Urinary bladder (tissue), 4 donors: ENCODE measurements around the gene ANKRD33. TPM values are rescaled to one million over a fixed set of nuclear protein-coding genes. Genes with fewer than 3 reads are reported as not detected.
A peak's percentile ranks its signal among the peaks of the same experiment; 100 is the strongest.

Experiments used
- DNase-seq: peaks from one replicate; pipeline ENCODE4 v3.0.0-alpha.2; 2015; ENCODE audit errors: extremely low spot score
- H3K27ac ChIP-seq: one replicate; pipeline ENCODE4 v1.5.1; 2013; ENCODE audit warnings: low read depth, mild to moderate bottlenecking, moderate library complexity
- H3K36me3 ChIP-seq: one replicate; pipeline ENCODE4 v1.6.1; 2013; ENCODE audit warnings: mild to moderate bottlenecking, moderate library complexity; ENCODE audit not compliant: insufficient read depth
- H3K4me1 ChIP-seq: one replicate; pipeline ENCODE4 v1.6.1; 2013; ENCODE audit warnings: mild to moderate bottlenecking, moderate library complexity; ENCODE audit not compliant: insufficient read depth
- H3K4me3 ChIP-seq: one replicate; pipeline ENCODE4 v1.5.1; 2013; ENCODE audit warnings: low read depth, low read length
- WGBS: extraction: QIAGEN DNeasy Blood & Tissue Kit; methylation state at CpG from one replicate; pipeline ENCODE4 v1.1.7; 2013; 5-methylcytosine and 5-hydroxymethylcytosine counted together
- polyA plus RNA-seq: library from polyadenylated mRNA; stranded (reverse); fragments of 200-250 nt; gene quantifications from one replicate; pipeline ENCODE4 v1.2.3, GENCODE V29; 2013
- total RNA-seq: library from RNA; depleted of rRNA; stranded (reverse); fragments of >200 nt; gene quantifications from one replicate; pipeline ENCODE4 v1.2.3, GENCODE V29; 2014
- donor health status: healthy with polysubstance abuse.
- donor health status: healthy.

The ANKRD33 gene
- total and polyA plus RNA-seq, 2 donors: not detected

GRCh38 chr12:51848841-51849735, 38.8 kb upstream of the ANKRD33 start:
- no peak for DNase-seq
- Histone ChIP-seq H3K4me3 (peak overlapping the region; percentile 10), H3K36me3 (no peaks in the 10 kb centered on the region), H3K27ac (no peak overlapping the region), H3K4me1 (peaks cover 2% of the 10 kb centered on the region)
- WGBS: 35% methylated on average over 57 of the region's 57 CpGs

- peaks cover 2% of the 10 kb centered on the region for H3K4me1 ChIP-seq
- 88% methylated on average over 8 of the region's 8 CpGs for WGBS
These were observed 37.6 kb upstream of the ANKRD33 start for GRCh38 chr12:51850081-51850964.

DNA sequence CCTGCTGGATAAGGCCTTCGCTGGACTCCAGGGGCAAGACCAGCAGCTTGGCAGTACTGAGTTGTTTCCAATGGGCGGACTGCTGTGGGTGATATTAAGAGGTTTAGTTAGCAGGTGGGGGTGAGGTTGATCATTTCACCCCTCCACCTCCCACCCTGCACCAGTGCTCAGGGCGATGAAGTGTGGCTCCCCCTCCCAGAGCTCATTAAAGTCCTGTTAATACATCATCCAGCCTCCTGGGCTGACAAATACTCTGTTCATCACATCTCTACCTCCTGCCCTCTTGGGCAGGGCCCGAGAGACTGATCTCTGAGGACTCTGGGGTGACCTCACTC, 37.0 kb upstream of the ANKRD33 start:
- peaks cover 2% of the 10 kb centered on the region for H3K4me1 ChIP-seq
- no peaks in the 10 kb centered on the region for H3K36me3 ChIP-seq
- no peak overlapping the region for H3K27ac ChIP-seq
- H3K4me3 ChIP-seq: no peak overlapping the region
- DNase-seq: no peak
- 84% methylated on average over 4 of the region's 4 CpGs for WGBS

More at GRCh38 chr12:51850081-51850964, 37.6 kb upstream of the ANKRD33 start:
- H3K27ac ChIP-seq: no peak overlapping the region
- H3K4me3 ChIP-seq: no peak overlapping the region
- no peaks in the 10 kb centered on the region for H3K36me3 ChIP-seq
- DNase-seq: no peak

DNA sequence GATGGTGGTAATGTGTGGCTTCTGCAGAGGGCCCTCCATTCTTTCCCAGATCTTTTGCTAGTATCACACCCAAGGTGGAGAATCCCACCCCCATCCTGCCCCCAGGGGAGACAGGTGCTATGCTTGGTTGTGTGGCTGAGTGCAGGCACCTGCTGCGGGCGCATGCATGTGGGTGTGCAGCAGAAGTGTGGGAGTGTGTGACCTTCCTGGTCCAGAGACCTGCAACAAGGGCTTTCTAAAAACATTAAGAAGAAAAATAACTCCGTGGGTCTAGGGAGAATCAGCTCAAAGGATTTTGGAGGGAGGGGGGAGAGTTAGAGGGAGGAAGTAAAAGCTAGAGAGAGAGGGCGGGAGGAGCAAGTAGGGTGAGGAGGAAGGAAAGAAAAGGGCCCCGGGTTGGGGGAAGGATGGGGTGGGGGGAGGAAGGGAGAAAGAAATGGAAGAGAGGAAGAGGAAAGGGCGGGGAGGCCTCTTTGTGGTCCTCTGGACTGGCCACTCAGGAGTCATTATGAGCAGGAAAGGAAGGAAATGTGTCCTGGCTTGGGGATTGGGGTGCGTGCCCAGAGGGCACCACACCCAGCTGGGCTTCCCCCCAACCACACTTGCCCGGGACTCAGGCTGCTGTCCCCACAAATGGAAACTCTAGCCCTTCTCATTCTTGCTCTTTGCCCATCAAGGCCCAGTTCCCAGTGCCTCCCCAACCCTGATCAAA, 36.3 kb upstream of the ANKRD33 start:
- WGBS: 61% methylated on average over 8 of the region's 8 CpGs
- H3K36me3 ChIP-seq: no peaks in the 10 kb centered on the region
- no peak overlapping the region for H3K27ac ChIP-seq
- H3K4me1 ChIP-seq: peaks cover 2% of the 10 kb centered on the region
- H3K4me3 ChIP-seq: no peak overlapping the region
- no peak for DNase-seq

DNA sequence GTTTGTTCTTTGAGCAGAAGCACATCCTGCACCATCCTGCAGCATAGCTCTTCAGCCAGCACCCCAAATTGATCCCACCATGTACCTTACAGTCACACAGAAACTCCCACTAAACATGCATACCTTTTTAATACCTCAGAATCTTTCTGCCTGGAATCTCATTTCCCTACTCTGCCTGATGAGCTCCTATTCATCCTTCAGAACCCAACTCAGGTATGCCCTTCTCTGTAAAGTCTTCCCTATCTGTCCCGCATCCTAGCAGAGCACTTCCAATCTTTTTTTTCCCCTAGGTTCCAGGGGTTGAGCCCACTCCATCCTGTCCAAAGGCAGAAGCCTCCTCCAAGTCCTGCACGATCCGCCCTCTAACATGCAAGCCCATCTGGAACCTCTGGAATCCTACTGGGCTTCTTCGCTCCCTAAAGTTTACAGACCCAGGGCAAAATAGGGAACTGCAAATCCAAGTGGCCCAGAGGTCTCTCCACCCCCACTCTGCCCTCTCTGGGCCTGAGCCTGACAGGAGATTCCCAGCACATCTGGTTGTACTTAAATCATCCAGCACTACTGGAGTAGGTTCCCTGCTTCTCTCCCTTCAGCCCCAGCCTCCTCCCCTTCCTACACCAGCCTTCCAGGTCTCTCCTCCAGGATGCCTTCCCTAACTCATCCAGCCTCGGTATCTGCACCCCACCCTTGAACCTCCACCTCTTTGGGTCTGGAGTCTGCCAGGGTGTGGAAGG, 35.3 kb upstream of the ANKRD33 start:
- no peak overlapping the region for H3K27ac ChIP-seq
- H3K36me3 ChIP-seq: no peaks in the 10 kb centered on the region
- 82% methylated on average over 5 of the region's 5 CpGs for WGBS
- H3K4me1 ChIP-seq: peaks cover 2% of the 10 kb centered on the region
- DNase-seq: no peak
- no peak overlapping the region for H3K4me3 ChIP-seq

GRCh38 chr12:51855586-51856428, 32.1 kb upstream of the ANKRD33 start:
- H3K27ac ChIP-seq: no peak overlapping the region
- H3K4me3 ChIP-seq: no peak overlapping the region
- 22% methylated on average over 21 of the region's 21 CpGs for WGBS
- H3K4me1 ChIP-seq: no peaks in the 10 kb centered on the region
- no peak for DNase-seq
- no peaks in the 10 kb centered on the region for H3K36me3 ChIP-seq

DNA sequence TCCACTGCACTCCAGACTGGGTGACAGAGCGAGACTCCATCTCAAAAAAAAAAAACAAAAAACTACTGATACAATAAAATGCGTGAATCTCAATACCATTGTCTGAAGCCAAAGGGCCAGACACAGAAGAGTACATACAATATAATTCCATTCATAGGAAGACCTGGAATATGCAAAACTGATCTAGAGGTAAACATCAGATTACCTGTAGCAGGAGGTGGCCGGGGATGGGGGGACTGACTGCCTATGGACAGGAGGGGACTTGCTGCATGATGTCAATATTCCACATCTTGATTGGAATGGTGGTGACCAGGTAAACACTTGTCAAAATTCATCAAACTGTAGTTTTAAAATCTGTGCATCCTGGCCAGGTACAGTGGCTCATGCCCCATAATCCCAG, 26.9 kb upstream of the ANKRD33 start:
- H3K27ac ChIP-seq: no peak overlapping the region
- DNase-seq: no peak
- WGBS: 89% methylated on average over 3 of the region's 3 CpGs
- no peak overlapping the region for H3K4me3 ChIP-seq
- H3K4me1 ChIP-seq: no peaks in the 10 kb centered on the region
- no peaks in the 10 kb centered on the region for H3K36me3 ChIP-seq

DNA sequence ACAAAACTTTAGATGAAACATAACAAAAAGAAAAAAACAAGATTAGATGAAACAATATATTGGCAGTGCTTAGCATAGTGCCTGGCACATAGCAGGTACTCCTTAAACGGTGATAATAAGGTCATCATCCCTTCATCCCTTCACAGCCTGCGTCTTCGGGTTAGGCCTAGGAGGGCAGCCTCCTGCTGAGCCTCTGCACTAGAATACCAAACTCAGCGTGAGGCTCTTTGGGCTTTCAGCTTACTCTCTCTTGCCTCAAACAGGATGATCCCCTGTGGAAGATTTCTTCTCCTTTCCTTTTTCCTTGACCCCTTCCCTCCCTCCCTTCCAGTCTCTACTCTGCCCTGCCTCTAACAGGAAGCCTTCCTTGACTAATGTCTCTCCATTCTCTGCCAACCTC, 25.0 kb upstream of the ANKRD33 start:
- 89% methylated on average over 4 of the region's 4 CpGs for WGBS
- no peak overlapping the region for H3K27ac ChIP-seq
- DNase-seq: no peak

DNA sequence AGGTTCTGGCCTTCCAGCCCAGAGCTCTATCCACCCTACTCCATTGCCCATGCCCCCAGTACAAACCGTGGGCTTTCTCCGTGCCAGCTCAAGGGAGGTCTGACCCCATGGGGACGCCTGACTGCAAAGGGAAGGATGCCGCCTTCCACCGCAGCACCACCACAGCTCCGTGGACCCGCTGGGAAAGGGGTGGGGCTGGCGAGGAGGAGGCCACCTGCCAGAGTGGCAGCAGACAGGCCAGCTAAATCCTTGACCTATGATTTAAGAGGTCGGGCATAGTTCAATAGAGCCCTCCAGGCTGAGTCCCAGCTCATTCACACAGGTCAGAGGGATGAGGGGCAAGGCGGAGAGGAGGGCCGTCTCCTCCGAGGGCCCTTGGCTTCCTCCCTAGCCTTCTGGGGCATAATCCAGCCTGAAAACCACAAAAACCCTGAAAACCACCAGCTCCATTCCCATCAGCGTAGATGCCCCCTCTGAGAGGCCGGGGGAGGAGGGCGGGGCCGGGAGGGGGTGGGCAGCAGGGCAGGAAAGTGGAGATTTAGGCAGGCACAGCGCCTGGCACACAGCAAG, 24.5 kb upstream of the ANKRD33 start:
- Histone ChIP-seq H3K4me3 (no peak overlapping the region), H3K27ac (no peak overlapping the region), H3K4me1 (no peaks in the 10 kb centered on the region), H3K36me3 (no peaks in the 10 kb centered on the region)
- DNase-seq: no peak
- 50% methylated on average over 17 of the region's 17 CpGs for WGBS

More for the DNA sequence above, 25.0 kb upstream of the ANKRD33 start:
- Histone ChIP-seq H3K36me3 (no peaks in the 10 kb centered on the region), H3K4me1 (no peaks in the 10 kb centered on the region), H3K4me3 (no peak overlapping the region)

DNA sequence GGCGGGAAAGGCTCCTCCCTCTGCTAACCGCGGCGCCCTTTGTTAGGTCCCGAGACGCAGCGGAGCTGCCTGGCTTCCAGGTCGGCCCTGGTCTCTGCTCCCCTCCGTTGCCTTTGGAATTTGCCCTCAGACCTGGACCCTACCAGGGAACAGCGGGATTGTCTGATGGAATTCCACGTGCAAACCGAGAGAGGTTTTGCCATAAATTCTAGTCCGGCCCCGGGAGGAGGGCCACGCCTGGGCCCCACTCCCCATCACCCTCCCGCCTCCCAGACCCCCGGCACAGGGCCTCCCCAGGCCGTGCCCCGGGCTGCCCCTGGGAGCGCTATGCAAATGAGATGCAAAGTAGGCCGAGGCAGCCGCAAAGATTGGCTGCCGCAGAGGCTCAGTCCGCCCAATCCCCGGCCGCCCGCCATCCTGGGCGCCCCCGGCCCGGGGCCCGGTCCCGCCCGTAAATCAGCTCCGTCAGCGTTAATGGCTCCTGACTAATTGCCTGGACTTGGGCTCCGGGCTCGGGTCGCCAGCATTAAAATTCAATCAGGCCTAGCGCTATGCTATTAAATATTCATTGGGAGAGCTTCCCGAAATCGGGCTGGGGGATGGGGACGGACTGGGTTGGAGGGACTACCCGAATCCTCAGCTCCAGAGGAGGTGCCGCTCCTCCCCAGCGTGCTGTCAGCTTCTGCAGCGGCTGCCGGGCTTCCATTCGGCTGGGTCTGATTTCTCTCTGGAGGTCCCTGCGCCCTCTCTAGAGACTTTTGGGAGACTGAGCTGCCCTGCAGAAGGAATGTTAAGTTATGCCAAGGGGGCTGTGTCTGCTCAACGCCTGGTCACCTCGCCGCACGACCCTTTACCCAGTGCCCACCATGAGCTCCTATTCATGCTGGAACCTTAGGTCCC, 23.7 kb upstream of the ANKRD33 start:
- 11% methylated on average over 53 of the region's 53 CpGs for WGBS
- H3K36me3 ChIP-seq: no peaks in the 10 kb centered on the region
- no peak overlapping the region for H3K27ac ChIP-seq
- DNase-seq: no peak
- H3K4me3 ChIP-seq: peak overlapping the region; percentile 26
- H3K4me1 ChIP-seq: no peaks in the 10 kb centered on the region

DNA sequence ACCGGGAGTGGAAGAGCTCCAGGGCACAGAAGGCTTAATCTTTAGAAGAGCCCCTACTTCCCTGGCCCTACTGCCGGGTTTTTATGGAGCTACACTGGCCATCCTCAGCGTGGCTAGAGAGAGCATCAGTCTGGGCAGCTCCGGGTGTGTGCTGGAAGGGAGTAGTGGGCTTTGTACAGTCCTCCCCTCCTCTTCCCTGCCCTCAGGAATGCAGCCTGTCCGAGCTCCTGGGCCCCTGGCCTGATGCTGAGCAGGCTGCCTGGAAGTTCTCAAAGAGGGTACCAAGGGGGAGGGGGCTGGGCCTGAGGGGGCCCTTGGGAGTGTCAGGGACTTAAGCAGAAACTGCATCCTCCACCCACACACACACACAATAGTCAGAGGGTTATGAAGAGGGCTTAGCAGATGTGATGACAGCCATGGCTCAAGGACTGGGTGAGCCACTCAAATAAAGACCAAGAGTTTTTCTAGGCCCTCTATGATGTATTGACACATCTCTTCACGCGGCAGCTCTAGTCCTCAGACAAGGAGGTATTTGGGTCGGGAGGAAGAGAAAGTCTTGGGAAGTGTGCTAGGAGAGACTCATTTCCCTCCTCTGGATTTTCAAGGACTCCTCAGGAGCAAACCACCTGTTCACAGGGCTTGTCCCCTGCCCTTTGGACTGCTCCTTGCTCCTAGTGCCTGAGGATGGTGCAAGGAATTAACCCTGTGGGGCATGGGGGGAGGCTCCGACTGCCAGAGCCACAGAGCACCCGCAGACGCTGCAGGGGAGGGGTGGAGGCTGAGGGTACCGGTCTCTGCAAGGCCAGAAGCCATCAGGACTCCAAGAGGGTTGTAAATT, 22.9 kb upstream of the ANKRD33 start:
- no peak for DNase-seq

More for the DNA sequence above, 22.9 kb upstream of the ANKRD33 start:
- Histone ChIP-seq H3K4me1 (no peaks in the 10 kb centered on the region), H3K4me3 (no peak overlapping the region), H3K27ac (no peak overlapping the region), H3K36me3 (no peaks in the 10 kb centered on the region)
- 62% methylated on average over 12 of the region's 12 CpGs for WGBS
